Right lobe of liver (tissue), 6 donors: ENCODE measurements around the gene CPNE4. TPM values are rescaled to one million over a fixed set of nuclear protein-coding genes. Genes with fewer than 3 reads are reported as not detected.

Source experiments
- ATAC-seq, 4 donors: fragments of 200-7000 bp; cut with Tn5 transposase; one replicate each; pipeline ENCODE4 v1.9.1; 2020; ENCODE audit warnings: mild to moderate bottlenecking in 4 of 4, moderate library complexity in 4 of 4
- DNase-seq, 3 donors: peaks; one replicate each; pipeline ENCODE4 v3.0.0-alpha.2; 2020
- H3K27ac ChIP-seq, 3 donors: fragments of 200-600 bp; one replicate each; pipeline ENCODE4 v1.8.0; 2022
- H3K27me3 ChIP-seq, 2 donors: fragments of 200-600 bp; one replicate each; pipeline ENCODE4 v1.8.0; 2022
- H3K36me3 ChIP-seq, 4 donors: fragments of 200-600 bp; sonication (generic) in 1 of 4; one replicate each; pipeline versions ENCODE4 v1.5.1 to v1.8.0; 2017 to 2022; ENCODE audit warnings: control low read depth in 1 of 4
- H3K4me1 ChIP-seq, 4 donors: fragments of 200-600 bp; sonication (generic) in 1 of 4; one replicate each; pipeline versions ENCODE4 v1.5.1 to v1.8.0; 2017 to 2022; ENCODE audit warnings: control low read depth in 1 of 4
- H3K4me3 ChIP-seq, 3 donors: fragments of 200-600 bp; one replicate each; pipeline ENCODE4 v1.8.0; 2022
- H3K9me3 ChIP-seq, 4 donors: fragments of 200-600 bp; sonication (generic) in 1 of 4; one replicate each; pipeline versions ENCODE4 v1.5.1 to v1.8.0; 2017 to 2022; ENCODE audit warnings: control low read depth in 1 of 4
- CTCF ChIP-seq, 4 donors: fragments of 200-600 bp in 3 of 4; fragments of 450-650 bp in 1 of 4; IDR thresholded peaks; one replicate each; pipeline versions ENCODE4 v1.5.1 to v1.8.0; 2016 to 2022; ENCODE audit warnings: antibody characterized with exemption in 4 of 4, mild to moderate bottlenecking in 2 of 4
- POLR2A ChIP-seq: fragments of 450-650 bp; IDR thresholded peaks from one replicate; pipeline ENCODE4 v1.6.1; 2017; ENCODE audit warnings: antibody characterized with exemption, mild to moderate bottlenecking
- WGBS: methylation state at CpG from one replicate; pipeline ENCODE4 v1.1.6; 2018; ENCODE audit warnings: low coverage, low lambda C conversion rate; ENCODE audit not compliant: insufficient coverage; ENCODE audit errors: missing lambda C conversion rate; 5-methylcytosine and 5-hydroxymethylcytosine counted together
- intact Hi-C, 2 donors: fragments of 100-400 bp; cut with DNase I; formaldehyde crosslinking; loops; one replicate each; pipeline versions ENCODE4 v1.11.2 to v1.14.1; 2022
- total RNA-seq, 6 experiments: library from RNA; depleted of rRNA in 2 of 6; stranded (reverse); fragments of >200 nt in 2 of 6; fragmentation: NEBNext Ultra II Directional in 3 of 6; extraction: Animal tissue kit (Norgen Biotek cat#: 25700) in 3 of 6; gene quantifications; one replicate each; pipeline versions ENCODE4 v1.1.0 to v1.2.4, GENCODE V29; 2016 to 2023
- donor health status: DM: no; HTN: yes; CAD: no.
- donor health status: DM: no; HTN: no; CAD: no.
- donor health status: DM: no; HTN: no; CAD: no.
- donor health status: DM: no; HTN: yes; CAD: no.
- donor health status: DM: no; HTN: yes; CAD: no.

Gene CPNE4
- total RNA-seq, 6 experiments from 2014 or later, result not detected

- no peaks in the 10 kb centered on the region for H3K36me3 ChIP-seq
- no peaks in the 10 kb centered on the region for H3K9me3 ChIP-seq
- WGBS, result 90% methylated on average over 1 of the region's 3 CpGs
- TF ChIP-seq POLR2A, result no peak
- TF ChIP-seq CTCF (IDR thresholded peaks at IDR 0.05), result no peak
- no peaks in the 10 kb centered on the region for H3K27me3 ChIP-seq
- no peak overlapping the region for H3K27ac ChIP-seq
- H3K4me3 ChIP-seq, result no peak overlapping the region
- ATAC-seq, result no peak
- no peaks in the 10 kb centered on the region for H3K4me1 ChIP-seq
- intact Hi-C loops, result no loop called here
- no peak for DNase-seq
Measured at GRCh38 chr3:131728898-131729642, 305.7 kb downstream of the CPNE4 start.

DNA sequence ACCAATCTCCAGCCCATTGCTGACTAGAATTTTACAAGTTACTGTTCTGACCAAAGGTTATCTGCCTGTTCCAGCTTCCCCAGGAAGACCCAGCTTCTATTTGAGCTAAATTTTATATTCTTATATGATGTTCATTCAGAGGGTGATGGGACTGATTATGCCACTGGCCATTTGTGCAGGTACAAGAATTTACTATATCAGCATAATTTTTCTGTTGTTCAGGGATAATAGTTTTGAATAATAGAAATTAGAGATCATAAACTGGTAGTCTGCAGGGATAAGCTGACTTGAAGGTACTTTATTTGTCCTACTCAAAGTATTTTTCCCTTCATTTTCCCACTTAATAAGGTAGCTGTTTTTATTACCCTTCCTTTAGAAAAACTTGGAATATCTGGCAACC is 309.4 kb downstream of the CPNE4 start:
- no peak for ATAC-seq
- intact Hi-C loops, result no loop called here

GRCh38 chr3:131723343-131723742 is 311.5 kb downstream of the CPNE4 start:
- no peak for DNase-seq
- Histone ChIP-seq H3K4me3 (no peak overlapping the region), H3K36me3 (no peaks in the 10 kb centered on the region), H3K9me3 (no peaks in the 10 kb centered on the region), H3K27me3 (no peaks in the 10 kb centered on the region), H3K4me1 (no peaks in the 10 kb centered on the region), H3K27ac (no peak overlapping the region)
- no peak for ATAC-seq
- 52% methylated on average over 2 of the region's 5 CpGs for whole genome bisulfite sequencing
- intact Hi-C loops, result no loop called here
- TF ChIP-seq POLR2A (no peak), CTCF (IDR thresholded peaks at IDR 0.05) (no peak)

More for the DNA sequence above, 309.4 kb downstream of the CPNE4 start:
- no peak overlapping the region for H3K27ac ChIP-seq
- H3K36me3 ChIP-seq, result no peaks in the 10 kb centered on the region
- H3K4me3 ChIP-seq, result no peak overlapping the region
- DNase-seq, result no peak
- TF ChIP-seq POLR2A (no peak), CTCF (IDR thresholded peaks at IDR 0.05) (no peak)
- H3K27me3 ChIP-seq, result no peaks in the 10 kb centered on the region
- no peaks in the 10 kb centered on the region for H3K4me1 ChIP-seq
- H3K9me3 ChIP-seq, result no peaks in the 10 kb centered on the region

GRCh38 chr3:131717493-131717892 is 317.3 kb downstream of the CPNE4 start:
- Histone ChIP-seq H3K4me1 (no peaks in the 10 kb centered on the region), H3K36me3 (no peaks in the 10 kb centered on the region), H3K27me3 (no peaks in the 10 kb centered on the region), H3K4me3 (no peak overlapping the region), H3K9me3 (no peaks in the 10 kb centered on the region), H3K27ac (no peak overlapping the region)
- ATAC-seq (no peak), DNase-seq (no peak)
- TF ChIP-seq POLR2A, result no peak
- TF ChIP-seq CTCF (IDR thresholded peaks at IDR 0.05), result no peak
- intact Hi-C loops, result no loop called here
- 55% methylated on average over 6 of the region's 7 CpGs for WGBS
